HG02870 (cell line): ENCODE results near the gene LYAR.
"Not testable (repeated sequence)": the region's sequence is repeated elsewhere in the genome, so short reads cannot be mapped to it uniquely, and the experiment has no call there.

Source experiments
- ATAC-seq: cut with Tn5 transposase; IDR thresholded peaks from one replicate; pipeline ENCODE4 v1.9.1; 2021; ENCODE audit warnings: mild to moderate bottlenecking, moderate library complexity; ENCODE audit not compliant: unreplicated experiment

Gene LYAR

DNA sequence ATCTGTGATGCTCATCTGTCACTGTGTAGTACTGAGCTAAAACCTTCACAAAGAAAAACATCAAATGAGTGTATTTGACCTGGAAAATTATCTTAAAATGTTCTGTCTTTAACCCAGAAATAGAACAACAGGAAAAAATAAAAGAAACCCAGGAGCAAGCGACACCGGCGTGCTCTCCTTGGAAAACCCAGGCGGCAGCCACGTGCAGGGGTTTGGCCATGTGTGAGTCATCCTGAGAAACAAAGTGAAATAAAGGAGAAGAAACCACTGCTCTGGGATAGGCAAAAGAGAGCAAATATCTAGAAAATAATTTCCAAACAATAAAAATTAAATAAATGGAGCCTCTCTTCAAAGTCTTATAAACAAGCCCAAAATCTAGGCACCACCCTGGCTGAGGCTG is 22.0 kb downstream of the LYAR start:
- ATAC-seq, result no peak

DNA sequence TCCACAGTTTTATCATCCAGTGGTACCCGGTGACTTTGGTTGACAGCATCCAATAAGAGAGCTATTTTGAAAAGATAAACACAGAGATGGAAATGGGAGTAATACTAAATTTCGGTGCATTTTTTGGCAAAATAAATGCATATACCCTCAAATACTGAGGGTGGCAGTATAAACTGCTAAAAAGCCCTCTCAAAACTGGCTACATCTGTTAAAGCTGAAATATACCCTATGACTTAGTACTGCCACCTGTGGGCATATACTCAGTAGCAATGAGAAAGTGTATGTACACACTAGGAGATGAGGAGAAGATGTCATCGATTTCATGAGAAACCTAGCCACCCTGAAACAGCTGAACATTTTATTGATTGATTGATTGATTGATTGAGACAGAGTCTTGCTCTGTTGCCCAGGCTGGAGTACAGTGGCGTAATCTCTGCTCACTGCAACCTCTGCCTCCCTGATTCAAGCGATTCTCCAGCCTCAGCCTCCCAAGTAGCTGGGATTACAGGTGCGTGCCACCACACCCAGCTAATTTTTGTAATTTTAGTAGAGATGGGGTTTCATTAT is 29.7 kb downstream of the LYAR start:
- peak; percentile 67 for ATAC-seq

DNA sequence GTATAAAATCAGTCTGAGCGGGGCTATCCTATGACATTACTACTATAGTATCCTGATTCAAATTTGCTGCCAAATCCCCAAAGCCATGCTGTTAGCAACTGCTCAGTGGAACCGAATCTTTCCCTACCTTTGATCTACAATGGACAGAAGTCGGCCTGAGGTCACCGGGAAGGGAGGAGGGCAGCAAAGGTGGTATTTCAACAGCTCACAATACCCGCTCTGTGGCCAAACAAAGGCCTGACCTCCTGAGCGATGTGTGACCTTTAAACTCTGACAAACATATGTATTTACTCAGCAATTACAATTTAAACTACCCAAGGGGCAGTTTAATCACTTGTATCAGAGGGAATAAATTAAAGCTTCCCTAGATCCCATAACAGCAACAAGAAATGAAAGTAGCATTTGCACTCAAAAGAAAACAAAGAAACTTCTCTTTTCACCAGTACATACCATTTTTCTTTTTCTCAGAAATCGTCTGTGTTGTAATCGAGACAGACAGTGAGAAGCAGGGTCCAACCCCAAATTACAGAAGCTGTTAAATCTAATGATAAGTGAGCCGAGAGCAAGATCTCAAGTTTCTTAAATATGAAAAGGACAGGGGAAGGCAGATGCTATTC is 30.4 kb downstream of the LYAR start:
- ATAC-seq, result no peak

DNA sequence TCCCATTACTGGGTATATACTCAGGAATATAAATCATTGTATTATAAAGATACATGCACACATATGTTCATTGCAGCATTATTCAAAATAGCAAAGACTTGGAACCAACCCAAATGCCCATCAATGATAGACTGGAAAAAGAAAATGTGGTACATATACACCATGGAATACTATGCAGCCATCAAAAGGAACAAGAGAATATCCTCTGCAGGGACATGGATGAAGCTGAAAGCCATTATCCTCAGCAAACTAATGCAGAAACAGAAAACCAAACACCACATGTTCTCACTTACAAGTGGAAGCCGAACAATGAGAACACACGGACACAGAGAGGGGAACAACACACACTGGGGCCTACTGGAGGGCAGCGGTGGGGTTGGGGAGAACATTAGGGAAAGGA is 32.2 kb downstream of the LYAR start:
- not testable (repeated sequence) for ATAC-seq

DNA sequence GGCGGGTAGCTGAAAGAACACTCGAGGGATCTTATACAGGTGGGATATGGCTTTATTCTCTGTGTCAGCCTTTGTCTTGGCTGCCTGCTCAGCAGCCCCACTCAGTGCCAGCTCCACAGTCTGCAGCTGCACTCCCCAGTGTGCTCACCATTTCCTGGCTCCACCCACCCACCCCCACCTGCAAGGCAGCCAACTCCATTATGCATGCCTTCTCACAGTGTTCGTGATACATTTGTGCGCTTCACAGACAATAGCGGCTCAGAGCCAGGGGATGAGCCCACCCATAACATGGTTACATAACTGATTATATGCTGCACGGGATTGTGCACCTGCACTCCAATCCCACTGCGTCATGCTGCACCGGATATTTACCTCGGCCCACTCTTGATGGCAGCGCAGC is 33.2 kb downstream of the LYAR start:
- no peak for ATAC-seq

DNA sequence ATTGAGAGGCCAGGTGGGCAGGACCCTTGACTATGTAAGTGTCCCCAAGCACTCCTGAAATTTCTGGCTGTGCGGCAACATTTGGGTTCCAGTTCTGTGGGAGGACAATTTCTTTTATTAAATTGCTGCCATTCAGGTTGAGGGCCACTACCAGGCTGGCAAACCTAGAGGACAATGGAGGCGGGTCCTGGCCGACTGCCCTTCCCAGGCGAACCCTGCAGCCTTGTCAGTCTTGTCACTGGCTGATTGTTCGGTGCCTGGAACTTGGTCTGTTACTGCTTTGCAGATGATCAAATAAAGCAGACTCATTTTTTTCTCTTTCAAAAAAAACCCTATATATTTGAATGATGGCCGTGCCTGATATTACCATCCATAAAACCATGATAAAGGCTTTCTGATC is 35.3 kb downstream of the LYAR start:
- no peak for ATAC-seq

DNA sequence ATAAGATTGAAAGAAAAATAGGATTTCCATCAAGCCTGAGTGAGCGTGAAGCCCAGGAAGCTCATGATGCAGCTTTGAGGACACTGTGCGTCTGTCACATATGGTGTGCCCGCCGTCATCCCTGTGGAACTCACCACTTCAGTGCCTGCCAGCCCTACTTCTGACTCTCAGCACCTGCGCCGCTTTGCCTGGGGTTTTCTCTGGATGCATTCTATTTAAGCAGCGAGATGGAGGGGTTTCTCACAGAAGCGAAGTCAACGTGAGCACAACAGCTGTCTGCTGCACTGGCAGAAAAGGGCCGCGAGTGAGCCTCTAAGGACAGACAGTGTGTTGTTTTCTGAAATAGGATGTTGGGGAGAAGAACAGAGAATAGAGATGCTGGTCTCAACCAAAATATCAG is 35.8 kb downstream of the LYAR start:
- no peak for ATAC-seq

DNA sequence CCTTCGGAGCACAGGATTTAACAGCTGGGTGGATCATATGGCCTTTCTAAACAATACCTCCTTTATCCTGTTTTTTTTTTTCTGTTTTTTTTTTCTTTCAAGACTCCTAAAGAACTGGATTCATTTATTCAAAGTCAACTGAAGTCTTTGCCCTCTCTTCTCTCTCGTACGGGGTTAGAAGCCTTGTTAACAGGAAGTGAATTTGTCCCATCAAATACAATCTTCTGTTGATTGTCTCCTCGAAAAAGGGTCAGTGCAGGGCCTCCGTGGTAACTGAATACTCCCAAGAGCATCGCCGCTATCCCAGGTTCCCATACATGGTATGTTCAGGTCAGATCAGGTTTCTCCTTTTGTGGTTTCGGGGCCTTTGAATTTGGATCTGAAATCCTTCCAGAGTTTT is 40.1 kb downstream of the LYAR start:
- no peak for ATAC-seq

DNA sequence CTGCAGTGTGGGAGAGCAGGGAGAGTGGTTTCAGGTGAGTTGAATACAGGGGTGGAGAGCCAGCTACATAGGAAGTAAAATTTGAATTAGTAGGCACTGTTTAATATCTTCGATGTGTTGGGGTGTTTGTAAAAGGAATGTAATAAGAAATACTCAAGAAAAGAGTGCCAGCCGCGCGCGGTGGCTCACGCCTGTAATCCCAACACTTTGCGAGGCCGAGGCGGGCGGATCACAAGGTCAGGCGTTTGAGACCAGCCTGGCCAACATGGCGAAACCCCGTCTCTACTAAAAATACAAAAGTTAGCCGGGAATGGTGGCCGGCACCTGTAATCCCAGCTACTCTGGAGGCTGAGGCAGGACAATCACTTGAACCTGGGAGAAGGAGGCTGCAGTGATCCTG is 40.6 kb downstream of the LYAR start:
- not testable (repeated sequence) for ATAC-seq

DNA sequence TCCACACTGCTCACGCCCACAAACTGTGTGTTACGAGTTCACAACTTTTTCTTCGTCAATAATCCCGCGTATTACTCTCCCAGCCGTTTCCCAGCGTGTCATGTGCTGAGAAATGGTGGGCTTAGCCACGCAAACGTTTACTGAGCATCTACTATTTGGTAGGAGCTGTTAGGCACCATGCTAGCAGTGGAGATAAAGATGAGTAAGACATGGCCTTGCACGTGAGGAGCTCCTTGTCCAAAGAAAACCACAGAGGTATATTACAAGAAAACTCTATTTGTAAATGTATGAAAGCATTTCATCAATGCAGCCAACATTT is 41.1 kb downstream of the LYAR start:
- ATAC-seq, result no peak

DNA sequence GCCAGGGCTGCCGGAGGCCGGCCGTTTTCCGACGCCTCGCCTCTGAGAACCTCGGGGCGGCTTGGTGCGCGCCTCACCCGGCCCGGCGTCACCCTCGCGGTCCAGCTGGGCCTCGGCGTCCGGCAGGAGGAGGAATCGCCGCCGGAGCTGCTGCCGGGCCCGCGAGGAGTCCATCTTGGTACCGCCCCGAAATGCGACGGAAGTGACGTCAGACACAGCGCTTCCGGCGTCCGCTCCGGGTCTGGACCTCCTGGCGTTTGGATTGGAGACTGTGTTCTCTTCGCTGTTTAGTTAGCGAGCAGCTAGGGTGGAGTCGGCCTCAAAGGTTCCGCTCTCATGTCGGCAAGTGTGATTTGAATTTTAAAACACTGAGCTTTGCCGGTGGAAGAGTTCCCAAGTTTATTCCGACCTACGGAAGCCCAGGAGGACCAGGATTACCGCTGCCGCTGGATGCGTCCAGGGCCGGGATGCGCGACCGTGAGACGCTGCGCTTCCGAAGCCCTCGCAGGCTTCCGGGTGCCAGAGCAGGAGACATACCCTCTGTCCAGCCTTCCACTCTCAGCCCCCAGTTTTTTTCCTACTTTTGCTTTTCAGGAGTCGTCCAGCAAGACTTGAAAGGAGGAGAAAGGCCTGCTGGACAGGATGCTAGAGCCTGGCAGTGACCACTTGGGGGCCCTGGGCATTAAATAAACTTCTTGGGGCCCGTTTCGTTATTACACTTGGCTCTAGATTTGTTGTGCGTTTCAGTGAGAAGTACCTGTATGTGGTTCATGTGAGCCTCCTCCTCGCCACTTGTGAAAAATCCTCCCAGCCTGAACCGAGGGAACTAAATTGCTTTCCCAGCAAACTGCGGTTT is 41.7 kb downstream of the LYAR start, which contains the start of gene TMEM128:
TMEM128 (minus strand) TSS at position 195 of the 856 bp plus-strand sequence; CDS start at position 174, 21 bp downstream.
- ATAC-seq, result peak; percentile 95

DNA sequence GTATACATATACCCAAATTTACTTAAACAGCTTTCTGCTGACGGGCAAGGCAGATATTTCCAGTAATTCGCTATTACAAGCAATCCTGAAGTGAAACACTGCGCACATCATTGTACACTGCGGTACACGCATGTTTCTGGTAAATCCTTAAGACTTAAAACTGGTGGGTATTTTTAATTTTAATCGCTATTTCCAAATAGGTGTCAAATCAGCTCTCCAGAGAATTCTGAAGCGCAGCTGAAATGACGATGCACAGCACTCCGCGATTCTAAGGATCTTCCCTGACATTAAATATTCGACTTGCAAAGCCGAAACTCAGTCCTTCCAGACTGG is 42.3 kb downstream of the LYAR start:
- ATAC-seq, result peak; percentile 25

DNA sequence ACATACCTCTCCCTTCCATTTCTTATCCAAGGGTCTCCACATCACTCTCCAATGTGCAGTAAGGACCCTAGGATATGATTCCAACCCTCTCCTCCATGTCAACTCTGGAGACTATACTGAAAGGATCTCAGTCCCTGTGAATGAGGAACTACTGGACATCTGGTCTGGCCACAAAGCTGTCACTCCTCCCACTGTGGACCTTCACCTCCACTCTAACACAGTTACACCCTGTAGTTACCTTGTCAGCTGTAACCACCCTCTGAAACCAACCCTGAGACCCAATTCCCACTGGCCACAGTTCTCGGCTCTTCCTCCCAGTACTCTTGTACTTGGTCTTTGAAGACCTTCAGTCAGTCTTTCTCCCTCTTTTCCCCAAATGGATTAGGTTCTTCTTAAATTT is 44.8 kb downstream of the LYAR start:
- ATAC-seq, result no peak

DNA sequence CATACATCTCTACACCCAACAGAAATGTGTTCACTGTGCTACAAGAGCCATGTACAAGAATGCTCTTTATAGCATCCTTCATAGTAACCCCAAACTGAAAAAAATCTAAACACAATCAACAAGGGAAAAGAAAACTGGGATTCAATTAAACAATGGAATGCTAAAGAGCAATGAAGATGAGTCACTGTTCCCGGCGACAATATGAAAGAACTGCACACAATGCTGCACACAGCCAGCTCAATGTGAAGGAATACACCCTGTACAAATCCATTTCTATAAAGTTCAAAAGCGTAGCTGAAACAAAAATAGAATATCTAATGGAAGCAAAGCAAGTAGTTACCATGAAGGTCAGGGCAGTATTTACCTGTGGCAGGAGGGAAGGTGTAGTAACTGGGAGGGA is 50.4 kb downstream of the LYAR start:
- not testable (repeated sequence) for ATAC-seq

DNA sequence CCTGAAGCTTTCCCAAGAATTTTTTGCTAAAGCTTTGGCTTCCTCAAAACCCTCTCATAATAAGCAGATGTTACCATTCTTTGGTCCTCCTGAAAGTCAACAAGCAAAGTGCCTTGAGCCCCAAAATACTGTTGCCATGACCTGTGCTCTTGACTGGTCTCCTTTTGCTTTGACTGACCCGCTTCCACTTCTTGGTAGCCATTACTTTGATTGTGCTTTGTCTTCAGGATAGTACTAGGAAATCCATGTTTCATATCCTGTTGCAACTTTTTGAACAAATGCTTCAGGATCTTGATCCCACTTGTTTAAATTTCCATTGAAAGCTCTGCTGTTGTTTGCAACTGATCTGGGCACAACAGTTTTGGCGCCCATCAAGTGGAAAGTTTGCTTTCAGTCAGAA is 56.3 kb downstream of the LYAR start:
- ATAC-seq, result no peak

DNA sequence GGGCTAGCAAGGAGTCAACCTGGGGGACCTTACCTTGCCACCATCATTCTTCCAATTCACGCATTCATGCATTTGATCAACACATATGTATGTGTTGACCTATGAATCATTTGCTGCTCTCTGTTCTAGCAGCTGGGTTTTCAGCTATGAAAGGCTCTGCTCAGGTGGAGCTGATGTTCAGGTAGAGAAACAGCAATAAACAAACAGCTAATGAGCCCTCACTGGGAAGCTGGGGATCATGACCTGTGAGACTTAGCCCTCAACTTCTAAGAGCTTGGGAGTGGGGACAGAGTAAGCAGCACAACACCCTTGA is 61.6 kb downstream of the LYAR start:
- ATAC-seq, result no peak

DNA sequence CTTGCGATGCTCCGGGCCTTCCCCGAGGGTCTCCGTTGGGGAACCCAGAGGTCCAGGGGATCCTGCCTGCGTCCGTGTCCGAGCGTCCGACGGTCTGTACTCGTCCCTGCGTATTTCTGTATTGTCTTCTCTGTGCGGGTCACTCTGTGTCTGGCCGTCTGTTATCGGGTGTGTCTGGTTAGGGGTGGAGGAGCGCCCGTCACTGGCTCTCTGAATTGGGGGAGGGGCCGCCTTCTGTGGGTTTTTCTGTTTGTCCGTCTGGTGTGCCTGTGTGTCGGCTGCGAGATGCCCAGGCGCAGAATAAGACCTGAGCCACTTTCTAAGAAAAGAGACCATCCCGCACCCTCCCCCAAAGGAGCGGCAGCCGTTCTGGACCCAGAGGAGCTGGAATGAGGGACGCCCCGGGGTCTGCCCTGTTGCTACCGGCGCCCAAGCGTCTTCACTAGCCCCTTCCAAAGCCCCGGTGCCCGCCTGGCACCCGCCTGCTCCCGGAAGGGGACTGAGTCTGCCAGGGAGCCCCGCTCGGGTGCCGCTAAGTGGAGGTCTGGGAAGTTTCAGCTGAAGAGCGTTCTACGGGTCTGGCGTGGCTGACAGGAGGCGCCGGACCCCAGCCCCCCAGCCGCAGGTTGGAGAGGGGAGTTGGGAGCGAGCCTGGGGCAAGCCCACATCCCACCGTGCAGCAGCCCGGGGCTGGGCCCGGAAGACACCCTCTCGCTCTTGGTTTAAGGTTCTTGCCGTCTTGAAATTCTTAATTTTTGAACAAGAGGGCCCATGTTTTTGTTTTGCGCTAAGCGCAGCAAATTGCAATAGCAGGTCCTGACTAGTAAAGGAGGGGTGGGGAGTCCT is 62.2 kb downstream of the LYAR start:
- no peak for ATAC-seq

DNA sequence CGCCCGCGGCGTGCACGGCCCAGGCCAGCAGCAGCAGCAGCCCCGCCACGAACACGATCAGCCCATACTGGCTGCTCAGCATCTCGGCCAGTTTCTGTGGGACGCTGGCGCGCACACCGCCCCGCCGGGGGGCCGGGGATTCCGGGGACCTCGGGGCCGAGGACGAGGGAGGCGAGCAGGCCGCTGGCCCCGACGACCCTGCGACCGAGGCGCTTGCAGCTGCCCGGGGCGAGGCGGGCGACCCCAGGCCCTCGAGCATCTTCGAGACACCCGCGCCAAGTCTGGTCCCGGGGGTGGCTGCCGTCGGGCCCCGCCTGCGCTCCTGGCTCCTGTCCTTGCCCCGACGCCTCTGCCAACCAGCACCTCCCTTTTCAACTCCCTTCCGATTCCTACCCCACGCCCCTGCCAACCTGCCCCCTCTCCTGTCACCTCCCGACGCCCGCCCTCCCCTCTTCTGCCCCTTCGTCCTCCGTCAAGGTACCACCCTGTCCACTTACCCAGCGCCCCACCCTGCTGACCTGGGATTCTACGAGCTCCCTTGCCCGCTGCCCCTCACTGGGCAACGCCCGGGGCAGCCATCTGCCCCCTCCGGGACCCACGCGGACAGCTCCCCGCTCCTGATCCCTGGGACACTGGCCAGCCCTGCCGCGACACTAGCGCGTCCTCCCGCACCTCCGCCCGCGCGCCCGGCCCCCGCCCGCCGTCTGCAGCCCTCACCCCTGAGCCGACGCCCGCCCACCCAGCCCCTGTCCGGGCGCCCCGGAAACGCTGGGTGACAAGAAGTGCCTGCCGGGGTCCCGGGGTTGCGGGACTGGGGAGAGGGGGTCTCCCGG is 63.1 kb downstream of the LYAR start, which contains the start of gene OTOP1:
OTOP1 (minus strand) TSS at position 324 of the 833 bp plus-strand sequence; CDS start at position 259, 65 bp downstream.
- no peak for ATAC-seq

DNA sequence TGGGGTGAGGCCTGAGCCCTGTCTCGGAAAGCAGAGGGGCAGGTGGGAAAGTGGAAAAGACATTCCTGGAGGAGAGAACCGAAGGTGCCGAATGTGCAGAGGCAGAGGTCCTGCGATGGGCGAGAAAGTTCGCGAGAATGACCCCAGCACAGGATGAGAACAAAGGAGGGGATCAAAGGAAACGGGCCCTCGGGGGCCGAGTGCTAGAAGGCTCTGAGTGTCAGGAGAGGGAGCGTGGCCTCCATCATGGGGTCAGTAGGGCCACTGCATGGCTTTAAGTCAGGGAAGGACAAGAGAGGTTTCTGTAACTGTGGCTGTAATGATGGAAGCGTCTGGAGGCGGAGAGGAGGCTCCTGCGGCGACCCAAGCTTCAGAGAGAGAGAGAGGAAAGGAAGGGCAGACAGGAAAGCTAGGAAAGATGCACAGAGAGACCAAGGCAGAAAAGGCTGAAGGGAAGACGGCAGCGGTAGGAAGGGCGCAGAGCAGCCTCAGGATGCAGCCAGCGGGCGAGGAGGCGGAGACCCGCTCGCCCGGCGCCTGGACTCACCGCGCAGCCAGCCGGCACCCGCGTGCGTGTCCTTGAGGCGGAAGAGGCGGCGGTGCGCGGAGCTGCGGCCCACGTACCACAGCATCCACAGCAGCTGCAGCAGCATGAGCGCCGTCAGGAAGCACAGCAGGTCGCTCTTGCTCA is 63.9 kb downstream of the LYAR start:
- no peak for ATAC-seq
